Measurements from ENCODE around the gene CXXC4. TPM values are rescaled to one million over a fixed set of nuclear protein-coding genes. Genes with fewer than 3 reads are reported as not detected.

CXXC4 gene
- polyA plus RNA-seq, 2 of the 4 experiments (the other 2 are of a cell fraction) = 0.03 to 0.93 TPM

GRCh38 chr4:104532677-104533076, 38.0 kb upstream of the CXXC4 start:
- no peak overlapping the region for H3K4me3 ChIP-seq
- no peaks in the 10 kb centered on the region for H3K9me3 ChIP-seq
- ATAC-seq (no peak), DNase-seq (ENCODE audit: low read depth in 1 of 2, low spot score in 1 of 2) (no peak), FAIRE-seq (no peak)
- no peak overlapping the region for H3K4me2 ChIP-seq
- WGBS (ENCODE audit: missing lambda C conversion rate) = 48% methylated on average over 2 of the region's 2 CpGs
- H3K27ac ChIP-seq = no peak overlapping the region
- H3K4me1 ChIP-seq = no peaks in the 10 kb centered on the region
- CTCF ChIA-PET = no interaction called here
- POLR2A ChIA-PET = no interaction called here
- TF ChIP-seq HOXB13 (CRISPR knock-in tag; IDR thresholded peaks at IDR 0.05; ENCODE audit: low read depth) (no peak), CHD4 (IDR thresholded peaks at IDR 0.05; ENCODE audit: borderline replicate concordance) (no peak), KDM1A (IDR thresholded peaks at IDR 0.05; ENCODE audit: low read depth) (no peak), EHF (CRISPR knock-in tag; IDR thresholded peaks at IDR 0.05) (no peak), MAZ (IDR thresholded peaks at IDR 0.05; ENCODE audit: borderline replicate concordance, low read depth, low read length) (no peak), PHF8 (IDR thresholded peaks at IDR 0.05; ENCODE audit: borderline replicate concordance, low read depth) (no peak), RAD21 (conservative IDR thresholded peaks at IDR 0.05 in 1 of 2, IDR thresholded peaks at IDR 0.05 in 1 of 2) (no peak), HOXB5 (CRISPR knock-in tag; IDR thresholded peaks at IDR 0.05) (no peak), ATOH8 (CRISPR knock-in tag; IDR thresholded peaks at IDR 0.05; ENCODE audit: low read depth) (no peak), HDAC2 (IDR thresholded peaks at IDR 0.05) (no peak), FOXS1 (CRISPR knock-in tag; IDR thresholded peaks at IDR 0.05) (no peak), HEYL (CRISPR knock-in tag; IDR thresholded peaks at IDR 0.05) (no peak), JUN (IDR thresholded peaks at IDR 0.05) (no peak), SREBF2 (IDR thresholded peaks at IDR 0.05) (no peak), KDM5A (IDR thresholded peaks at IDR 0.05) (no peak), CHD2 (IDR thresholded peaks at IDR 0.05; ENCODE audit: low read length, partially characterized antibody) (no peak)

- ATAC-seq (no peak), DNase-seq (ENCODE audit: low read depth in 1 of 2, low spot score in 1 of 2) (no peak), FAIRE-seq (no peak)
- CTCF ChIA-PET = no interaction called here
- Histone ChIP-seq H3K4me2 (no peak overlapping the region), H3K27ac (no peak overlapping the region), H3K4me3 (no peak overlapping the region), H3K4me1 (no peaks in the 10 kb centered on the region), H3K9me3 (no peaks in the 10 kb centered on the region)
- WGBS (ENCODE audit: missing lambda C conversion rate) = 0% methylated on average over 1 of the region's 1 CpG
- TF ChIP-seq CTCF (IDR thresholded peaks at IDR 0.05) (no peak), PHF8 (IDR thresholded peaks at IDR 0.05; ENCODE audit: borderline replicate concordance, low read depth) (no peak), FOSB (CRISPR knock-in tag; IDR thresholded peaks at IDR 0.05) (no peak), ZSCAN20 (CRISPR knock-in tag; IDR thresholded peaks at IDR 0.05) (no peak), MAZ (IDR thresholded peaks at IDR 0.05; ENCODE audit: borderline replicate concordance, low read depth, low read length) (no peak), ESRRA (IDR thresholded peaks at IDR 0.05; ENCODE audit: borderline replicate concordance, low read length) (no peak), NPAS2 (CRISPR knock-in tag; IDR thresholded peaks at IDR 0.05; ENCODE audit: borderline replicate concordance) (no peak), HMGXB4 (CRISPR knock-in tag; IDR thresholded peaks at IDR 0.05; ENCODE audit: borderline replicate concordance) (no peak), HES2 (IDR thresholded peaks at IDR 0.05) (no peak), PBX3 (IDR thresholded peaks at IDR 0.05) (no peak), MYC (IDR thresholded peaks at IDR 0.05; ENCODE audit: borderline replicate concordance, low read length) (no peak), CEBPB (IDR thresholded peaks at IDR 0.05) (no peak), POLR2AphosphoS2 (conservative IDR thresholded peaks at IDR 0.05; ENCODE audit: low read length) (no peak), TP53 (CRISPR knock-in tag; IDR thresholded peaks at IDR 0.05) (no peak), KDM1A (IDR thresholded peaks at IDR 0.05; ENCODE audit: low read depth) (no peak), HOXA7 (CRISPR knock-in tag; IDR thresholded peaks at IDR 0.05) (no peak)
- POLR2A ChIA-PET = no interaction called here
Observed at GRCh38 chr4:104531390-104531789, 36.7 kb upstream of the CXXC4 start.
